ENCODE data around the gene CACNA1E. TPM values are rescaled to one million over a fixed set of nuclear protein-coding genes. Genes with fewer than 3 reads are reported as not detected.
"Not testable (repeated sequence)": the region's sequence is repeated elsewhere in the genome, so short reads cannot be mapped to it uniquely, and the experiment has no call there.

Gene CACNA1E
- total and polyA plus RNA-seq, 9 donors = 0.17 to 0.70 (median 0.38) TPM

DNA sequence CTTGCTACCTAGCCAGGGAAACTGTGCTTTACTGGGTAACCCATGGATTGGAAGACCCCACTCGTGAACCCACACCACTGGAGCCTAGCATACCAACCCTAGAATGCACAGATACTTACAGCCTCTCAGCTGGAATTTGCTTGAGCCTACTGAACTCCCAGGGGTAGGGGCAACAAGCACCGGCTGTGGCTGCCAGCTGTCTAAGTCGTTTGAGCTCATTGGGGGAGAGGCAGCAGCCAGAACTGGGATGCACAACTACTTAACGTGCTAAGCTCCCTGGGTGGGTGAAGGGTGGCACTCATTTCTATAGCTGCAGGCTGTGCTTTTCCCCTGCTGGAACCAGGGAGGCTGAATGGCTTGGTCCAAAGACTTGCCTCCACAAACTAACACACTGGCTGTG is 365.8 kb downstream of the CACNA1E start:
- Histone ChIP-seq H3K4me3 (ENCODE audit: low read length) (no peak overlapping the region), H3K27ac (ENCODE audit: low read length) (no peak overlapping the region), H3K27me3 (ENCODE audit: control insufficient read depth, insufficient read depth, low read length) (no peaks in the 10 kb centered on the region), H3K9me3 (replicated peaks; ENCODE audit: control insufficient read depth, low read depth, low read length) (no peaks in the 10 kb centered on the region), H3K36me3 (ENCODE audit: control insufficient read depth, insufficient read depth, low read length) (no peaks in the 10 kb centered on the region), H3K4me1 (ENCODE audit: control insufficient read depth, insufficient read depth, low read length) (no peaks in the 10 kb centered on the region)
- WGBS (ENCODE audit: insufficient coverage) = 37% methylated on average over 4 of the region's 4 CpGs
- DNase-seq = no peak

GRCh38 chr1:181854212-181854611 is 370.9 kb downstream of the CACNA1E start:
- H3K4me1 ChIP-seq (ENCODE audit: control insufficient read depth, insufficient read depth, low read length); H3K27me3 ChIP-seq (ENCODE audit: control insufficient read depth, insufficient read depth, low read length); H3K27ac ChIP-seq (ENCODE audit: low read length); DNase-seq; H3K9me3 ChIP-seq (replicated peaks; ENCODE audit: control insufficient read depth, low read depth, low read length); H3K36me3 ChIP-seq (ENCODE audit: control insufficient read depth, insufficient read depth, low read length); H3K4me3 ChIP-seq (ENCODE audit: low read length): not testable (repeated sequence)
- no CpG with 5 or more reads among the region's 2 CpGs for WGBS (ENCODE audit: insufficient coverage)

DNA sequence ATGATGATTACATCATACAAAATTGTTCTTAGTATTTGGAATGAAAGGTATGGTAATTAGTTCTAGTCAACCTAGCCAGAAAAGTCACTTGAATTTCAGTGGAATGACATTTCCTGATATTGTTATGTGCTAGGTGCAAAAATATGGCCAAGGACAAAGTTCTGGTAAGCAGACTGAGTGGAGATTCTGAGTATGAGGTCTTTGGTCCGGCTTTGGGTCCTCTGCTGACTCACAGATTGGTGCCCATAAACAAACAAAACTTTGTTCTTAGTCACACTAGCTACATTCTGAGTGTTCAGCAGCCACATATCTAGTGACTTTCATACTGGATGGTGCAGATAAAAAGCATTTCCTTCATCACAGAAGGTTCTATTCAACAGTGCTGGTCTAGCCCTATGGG is 372.1 kb downstream of the CACNA1E start:
- no peaks in the 10 kb centered on the region for H3K27me3 ChIP-seq (ENCODE audit: control insufficient read depth, insufficient read depth, low read length)
- no peaks in the 10 kb centered on the region for H3K9me3 ChIP-seq (replicated peaks; ENCODE audit: control insufficient read depth, low read depth, low read length)
- DNase-seq = no peak
- no peak overlapping the region for H3K27ac ChIP-seq (ENCODE audit: low read length)
- H3K4me1 ChIP-seq (ENCODE audit: control insufficient read depth, insufficient read depth, low read length) = no peaks in the 10 kb centered on the region
- H3K36me3 ChIP-seq (ENCODE audit: control insufficient read depth, insufficient read depth, low read length) = no peaks in the 10 kb centered on the region
- no peak overlapping the region for H3K4me3 ChIP-seq (ENCODE audit: low read length)
- WGBS (ENCODE audit: insufficient coverage) = no CpG with 5 or more reads among the region's 1 CpG

All from muscle of leg (tissue), 11 donors.